SK-N-MC (cell line): ENCODE data around the gene TPM1.

Source experiments
- DNase-seq: peaks from one replicate; pipeline ENCODE4 v3.0.0-alpha.2; 2011; ENCODE audit warnings: low read depth, low spot score
- H3K27ac ChIP-seq: fragments of 200-600 bp; sonication (generic); 2 replicates; pipeline ENCODE4 v1.5.1; 2016; ENCODE audit warnings: mixed run types
- H3K36me3 ChIP-seq: fragments of 200-600 bp; sonication (generic); 2 replicates; pipeline ENCODE4 v1.6.1; 2017; ENCODE audit warnings: antibody characterized with exemption, low read length, mixed read lengths; ENCODE audit not compliant: insufficient read depth
- H3K4me3 ChIP-seq: fragments of 200-600 bp; sonication (generic); 2 replicates; pipeline ENCODE4 v1.5.1; 2016
- H3K9ac ChIP-seq: fragments of 200-600 bp; sonication (generic); 2 replicates; pipeline ENCODE4 v1.8.0; 2017; ENCODE audit warnings: mixed run types, mixed read lengths; ENCODE audit not compliant: insufficient read length
- H3K9me3 ChIP-seq: fragments of 200-600 bp; sonication (generic); 2 replicates; pipeline ENCODE4 v1.6.1; 2017; ENCODE audit warnings: low read depth, mild to moderate bottlenecking, antibody characterized with exemption, low read length, moderate library complexity, mixed read lengths
- EZH2 ChIP-seq: fragments of 200-600 bp; sonication (generic); IDR thresholded peaks from one replicate; pipeline ENCODE4 v1.6.1; 2017; ENCODE audit warnings: antibody characterized with exemption
- FOXP2 ChIP-seq: optimal IDR thresholded peaks from 2 replicates; pipeline ENCODE3; 2011; ENCODE audit warnings: mild to moderate bottlenecking, moderate library complexity; ENCODE audit not compliant: insufficient read depth; ENCODE audit errors: extremely low read length, control extremely low read depth
- POLR2AphosphoS5 ChIP-seq: IDR thresholded peaks from 2 replicates; pipeline ENCODE4 v1.6.1; 2012; ENCODE audit warnings: mild to moderate bottlenecking, low read depth, low read length, borderline replicate concordance

Gene TPM1

DNA sequence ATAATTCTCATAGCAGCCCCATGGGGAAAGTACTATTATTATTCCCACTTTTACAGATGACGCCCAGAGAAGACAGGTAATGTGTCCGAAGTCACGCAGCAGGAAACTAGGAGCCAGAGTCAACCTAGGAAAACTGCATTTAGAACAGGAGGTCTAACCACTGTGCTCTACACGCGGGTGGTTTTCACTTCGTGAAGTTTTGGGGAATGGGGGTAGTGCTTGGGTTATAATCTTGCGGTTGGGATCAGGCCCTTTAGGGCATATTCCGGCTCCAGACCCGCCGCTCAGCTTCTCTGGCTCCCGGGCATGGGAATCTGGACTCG, 5.2 kb downstream of the TPM1 start:
- Histone ChIP-seq H3K9ac (peak overlapping the region; percentile 60), H3K27ac (no peak overlapping the region), H3K9me3 (no peaks in the 10 kb centered on the region), H3K4me3 (peak overlapping the region; percentile 86), H3K36me3 (no peaks in the 10 kb centered on the region)
- no peak for DNase-seq
- TF ChIP-seq FOXP2 (no peak), POLR2AphosphoS5 (no peak)

DNA sequence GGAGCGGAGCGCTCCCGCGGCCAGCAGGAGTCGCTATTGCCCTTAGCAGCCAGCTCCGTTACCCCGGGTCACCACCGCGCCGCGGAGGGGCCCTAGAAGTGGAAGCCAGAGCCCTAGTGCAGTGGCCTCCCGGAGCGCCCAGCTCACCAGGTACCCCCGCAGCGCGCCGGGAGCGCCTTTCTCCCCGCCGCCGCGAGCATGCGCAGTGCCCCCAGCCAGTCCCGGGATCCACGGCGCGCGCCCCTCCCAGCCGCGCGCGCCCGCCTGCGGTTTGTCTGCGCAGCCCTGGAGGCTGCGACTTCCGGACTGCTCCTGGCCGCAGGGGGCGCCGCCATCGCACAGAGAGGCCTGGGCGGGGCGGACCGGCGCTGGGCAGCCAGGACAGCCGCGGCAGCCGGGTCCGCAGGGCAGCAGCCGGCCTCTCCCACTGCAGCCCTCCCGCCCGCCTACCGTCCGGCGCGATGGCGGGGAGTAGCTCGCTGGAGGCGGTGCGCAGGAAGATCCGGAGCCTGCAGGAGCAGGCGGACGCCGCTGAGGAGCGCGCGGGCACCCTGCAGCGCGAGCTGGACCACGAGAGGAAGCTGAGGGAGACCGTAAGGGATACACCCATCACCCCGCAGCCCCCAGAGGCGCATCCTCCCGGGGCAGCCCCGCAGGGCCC, 5.7 kb downstream of the TPM1 start:
- Histone ChIP-seq H3K9me3 (no peaks in the 10 kb centered on the region), H3K27ac (no peak overlapping the region), H3K36me3 (no peaks in the 10 kb centered on the region), H3K4me3 (peak overlapping the region; percentile 86), H3K9ac (peak overlapping the region; percentile 60)
- no peak for DNase-seq
- TF ChIP-seq POLR2AphosphoS5 (peak; percentile 41; the same call in 1 of the 2 replicates), FOXP2 (peak; percentile 67), EZH2 (no peak)

DNA sequence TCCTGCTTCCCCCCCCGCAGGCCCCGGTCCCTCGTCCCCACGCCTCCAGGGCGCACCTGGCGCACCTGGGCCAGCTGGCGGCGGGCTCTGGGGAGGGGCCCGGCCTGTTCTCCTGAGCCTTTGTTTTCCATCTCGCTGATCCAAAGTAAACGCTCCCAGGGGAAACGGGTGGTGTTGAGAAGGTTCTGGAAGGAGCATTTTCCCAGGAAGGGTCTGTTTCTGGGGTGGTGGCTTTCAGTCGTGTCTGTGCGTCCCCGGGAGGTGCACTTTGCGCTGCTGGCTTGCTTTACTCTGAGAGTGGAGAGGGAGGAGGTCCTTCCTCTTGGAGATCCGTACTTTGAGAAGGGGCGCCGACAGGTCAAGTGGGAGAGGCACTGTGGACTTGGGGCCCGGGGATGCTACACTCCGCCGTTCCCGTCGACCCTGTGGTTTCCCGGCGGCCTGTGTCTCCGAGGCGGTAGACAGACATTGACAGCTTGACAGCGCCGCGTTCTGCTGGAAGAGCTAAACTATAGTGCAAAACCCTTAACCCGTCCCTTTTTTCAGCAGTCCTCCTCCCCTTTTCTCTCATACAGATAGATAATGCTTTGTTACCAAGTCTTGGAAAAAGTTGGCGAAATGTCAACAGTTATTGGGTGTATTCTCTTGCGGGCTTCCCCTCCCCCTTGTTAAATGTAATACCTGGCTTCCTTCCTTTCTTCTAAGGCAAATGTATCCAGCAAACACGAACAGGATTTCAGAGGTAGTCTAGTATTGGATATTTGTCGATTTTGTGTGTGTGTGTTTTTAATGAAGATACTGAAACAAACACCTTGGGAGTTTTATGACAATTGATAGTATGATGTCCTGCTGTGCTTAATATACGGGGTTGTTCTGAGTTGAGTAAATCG, 6.5 kb downstream of the TPM1 start:
- Histone ChIP-seq H3K4me3 (peak overlapping the region; percentile 86), H3K9ac (peak overlapping the region; percentile 4), H3K36me3 (no peaks in the 10 kb centered on the region), H3K9me3 (no peaks in the 10 kb centered on the region), H3K27ac (no peak overlapping the region)
- DNase-seq, result no peak
- no peak for TF ChIP-seq EZH2
- no peak for TF ChIP-seq FOXP2
- TF ChIP-seq POLR2AphosphoS5, result no peak

DNA sequence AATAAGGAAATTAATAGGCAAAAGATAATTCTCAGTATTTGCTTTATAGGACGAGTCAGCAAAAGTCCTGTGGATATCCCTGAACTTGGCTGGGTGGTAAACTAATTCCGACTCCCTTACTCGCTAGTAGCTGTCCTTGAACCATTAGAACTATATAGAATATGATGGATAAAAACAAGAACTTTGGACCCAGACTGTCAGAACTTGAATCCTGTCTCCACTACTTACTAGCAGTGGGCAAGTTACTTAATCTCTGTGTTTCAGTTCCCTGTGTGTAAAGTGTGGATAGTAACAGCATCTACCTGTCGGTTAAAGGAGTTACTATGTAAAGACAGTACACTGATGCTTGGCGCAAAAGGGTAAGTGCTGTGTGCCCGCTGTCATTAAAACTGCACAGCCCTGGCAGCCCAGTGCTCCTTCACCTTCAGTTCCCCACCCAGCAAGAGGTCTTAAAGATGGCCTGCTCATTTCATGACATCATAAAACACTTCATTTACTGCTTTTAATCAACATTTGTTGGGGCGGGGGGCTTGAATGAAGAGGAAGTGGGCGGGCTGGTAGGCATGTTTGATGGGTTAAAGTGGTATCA, 7.3 kb downstream of the TPM1 start:
- DNase-seq, result no peak
- Histone ChIP-seq H3K4me3 (peak overlapping the region; percentile 86), H3K36me3 (no peaks in the 10 kb centered on the region), H3K27ac (no peak overlapping the region), H3K9ac (no peak overlapping the region), H3K9me3 (no peaks in the 10 kb centered on the region)
- no peak for TF ChIP-seq POLR2AphosphoS5
- no peak for TF ChIP-seq FOXP2
- TF ChIP-seq EZH2, result no peak

DNA sequence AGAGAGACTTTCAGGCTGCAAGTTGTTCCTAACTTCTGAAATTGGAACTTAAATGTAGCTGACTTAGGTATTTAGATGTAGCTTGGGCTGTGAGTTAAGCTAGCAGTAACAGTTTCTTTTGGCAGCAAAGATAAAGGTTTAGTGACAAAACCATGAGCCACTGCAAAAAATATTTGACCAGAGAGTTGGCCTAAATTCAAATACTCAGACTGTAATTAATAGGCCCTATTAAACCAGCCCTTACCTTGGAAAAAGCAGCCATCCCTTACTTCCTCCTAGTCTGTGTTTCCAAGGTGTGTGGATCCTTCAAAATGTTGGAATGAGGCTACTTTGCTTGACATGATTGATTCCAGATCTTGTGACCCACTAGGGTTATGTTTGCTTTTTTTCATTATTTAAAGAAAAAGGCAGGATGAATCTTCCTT, 8.2 kb downstream of the TPM1 start:
- H3K9ac ChIP-seq, result peak overlapping the region; percentile 4
- H3K4me3 ChIP-seq, result peak overlapping the region; percentile 62
- H3K9me3 ChIP-seq, result no peaks in the 10 kb centered on the region
- TF ChIP-seq POLR2AphosphoS5, result no peak
- TF ChIP-seq FOXP2, result no peak
- no peak for TF ChIP-seq EZH2
- H3K27ac ChIP-seq, result peak overlapping the region; percentile 87
- no peaks in the 10 kb centered on the region for H3K36me3 ChIP-seq
- DNase-seq, result no peak

DNA sequence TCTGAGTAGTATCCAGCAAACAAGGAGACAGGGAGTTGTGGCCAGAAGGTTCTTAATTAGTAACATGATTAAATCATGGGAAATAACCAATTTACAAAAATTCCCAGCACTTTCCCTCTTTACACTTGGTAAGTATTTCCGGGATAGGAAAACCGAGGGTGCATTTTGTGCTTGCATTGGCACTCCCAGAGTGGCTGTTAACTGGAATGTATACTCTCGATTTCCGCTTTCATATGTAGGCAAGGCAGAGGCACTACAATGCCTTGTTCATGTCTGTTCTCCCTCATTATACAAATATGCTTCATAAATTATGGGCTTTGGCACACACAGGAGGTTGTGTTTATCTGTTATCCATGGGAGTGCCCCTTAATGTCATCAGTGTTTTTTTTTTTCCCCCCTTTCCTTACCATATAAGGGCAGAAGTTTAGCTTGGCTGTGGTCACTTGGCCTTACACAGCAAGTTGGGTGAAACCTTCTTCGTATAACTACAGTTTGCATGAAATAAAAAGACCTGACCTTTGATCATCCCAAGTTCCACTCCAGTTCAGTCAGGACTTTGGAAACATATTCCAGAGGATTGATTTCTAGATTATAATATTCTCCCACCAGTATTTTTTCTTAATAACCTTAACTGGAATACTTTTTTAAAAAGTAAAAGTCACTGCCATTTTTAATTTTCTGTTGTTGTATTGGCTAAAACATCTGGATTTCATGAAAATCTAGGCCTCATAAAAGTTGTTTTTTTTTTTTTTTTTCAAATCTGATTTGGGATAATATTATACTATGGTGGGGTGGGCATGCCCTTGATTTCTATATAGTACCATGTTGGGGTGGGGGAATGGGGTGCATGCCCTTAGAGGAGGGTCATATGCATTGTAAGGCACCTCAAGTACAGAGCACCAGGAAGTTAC, 8.9 kb downstream of the TPM1 start:
- no peak for TF ChIP-seq EZH2
- TF ChIP-seq FOXP2, result peak; percentile 50
- TF ChIP-seq POLR2AphosphoS5, result peak; percentile 55; the same call in 1 of the 2 replicates
- no peaks in the 10 kb centered on the region for H3K36me3 ChIP-seq
- H3K9ac ChIP-seq, result no peak overlapping the region
- DNase-seq, result peak; percentile 85
- H3K4me3 ChIP-seq, result peak overlapping the region; percentile 62
- H3K9me3 ChIP-seq, result no peaks in the 10 kb centered on the region
- peak overlapping the region; percentile 87 for H3K27ac ChIP-seq

DNA sequence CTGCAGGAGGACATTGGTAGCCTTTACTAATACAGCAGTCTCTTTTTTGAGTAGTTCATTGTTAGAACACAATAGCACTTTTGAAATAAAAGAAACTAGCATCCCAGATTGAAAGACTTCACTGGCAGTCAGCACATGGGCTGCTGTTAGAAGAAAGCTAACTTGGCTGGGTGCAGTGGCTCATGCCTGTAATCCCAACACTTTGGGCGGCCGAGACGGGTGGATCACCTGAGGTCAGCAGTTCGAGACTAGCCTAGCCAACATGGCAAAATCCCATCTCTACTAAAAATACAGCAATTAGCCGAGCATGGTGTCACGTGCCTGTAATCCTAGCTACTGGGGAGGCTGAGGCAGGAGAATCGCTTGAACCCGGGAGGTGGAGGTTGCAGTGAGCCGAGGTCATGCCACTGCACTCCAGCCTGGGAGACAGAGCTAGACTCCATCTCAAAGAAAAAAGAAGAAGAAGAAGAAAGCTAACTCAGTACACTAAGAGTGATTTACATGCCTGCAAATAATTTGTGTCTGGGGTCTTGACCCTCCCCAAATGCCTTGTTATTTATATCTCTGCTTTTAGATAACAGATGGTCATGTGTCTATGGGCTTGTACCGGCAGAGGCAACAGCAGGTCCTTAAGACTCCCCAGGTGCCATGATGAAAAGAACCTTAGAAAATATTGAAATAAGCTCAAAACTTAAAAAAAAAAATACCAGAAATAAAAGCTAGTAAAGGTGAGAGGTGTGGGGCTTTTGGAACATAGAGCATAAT, 9.7 kb downstream of the TPM1 start:
- H3K9ac ChIP-seq, result no peak overlapping the region
- no peaks in the 10 kb centered on the region for H3K9me3 ChIP-seq
- H3K36me3 ChIP-seq, result no peaks in the 10 kb centered on the region; the same call in 1 of the 2 replicates
- H3K27ac ChIP-seq, result no peak overlapping the region
- TF ChIP-seq POLR2AphosphoS5 (no peak), FOXP2 (no peak), EZH2 (no peak)
- H3K4me3 ChIP-seq, result 0 out of 2 replicates have a peak overlapping the region, but pooled peaks have one; percentile 62
- DNase-seq, result no peak
